ENCODE results near the gene ITGA1. TPM values are rescaled to one million over a fixed set of nuclear protein-coding genes. Genes with fewer than 3 reads are reported as not detected.
A peak's percentile ranks its signal among the peaks of the same experiment; 100 is the strongest.

ITGA1 gene
- total RNA-seq, 4 donors from 2014 or later = 9.3 to 88.9 (median 17.6) TPM

GRCh38 chr5:52786949-52787599, 642 bp upstream of the ITGA1 start:
- Histone ChIP-seq H3K4me3 (peak overlapping the region; percentile 44 to 81 (median 64)), H3K9me3 (no peaks in the 10 kb centered on the region), H3K27ac (peak overlapping the region; percentile 79 to 96 (median 90)), H3K4me1 (peaks cover 8 to 36% (median 10%) of the 10 kb centered on the region in 3 donors), H3K27me3 (peaks cover 0 to 23% (median 0%) of the 10 kb centered on the region in 4 donors), H3K36me3 (no peaks in the 10 kb centered on the region)
- DNase-seq = no peak
- intact Hi-C loops (cut with DNase I) = loop anchor here (10.0 kb wide), 1 partner anchor 128 kb away; no protein-coding TSS in a partner anchor
- peak in 3 of 6 experiments; percentile 38 to 43 (median 42) for TF ChIP-seq CTCF (IDR thresholded peaks at IDR 0.05)
- TF ChIP-seq POLR2A (IDR thresholded peaks at IDR 0.05) = no peak
- 0 to 4% methylated on average over 11 of the region's 11 CpGs for WGBS, 2 donors

- Histone ChIP-seq H3K27ac (peak overlapping the region; percentile 79 to 96 (median 90)), H3K4me1 (peaks cover 8 to 40% (median 10%) of the 10 kb centered on the region in 3 donors), H3K4me3 (peak overlapping the region; percentile 44 to 81 (median 64)), H3K36me3 (no peaks in the 10 kb centered on the region), H3K9me3 (no peaks in the 10 kb centered on the region), H3K27me3 (peaks cover 0 to 23% (median 0%) of the 10 kb centered on the region in 4 donors)
- TF ChIP-seq CTCF (IDR thresholded peaks at IDR 0.05) (no peak), POLR2A (IDR thresholded peaks at IDR 0.05) (no peak)
- 8 to 10% methylated on average over 6 of the region's 7 CpGs for WGBS, 2 donors
- intact Hi-C loops (cut with DNase I) = loop anchor here (10.0 kb wide), 1 partner anchor 126 kb away; no protein-coding TSS in a partner anchor
- DNase-seq = no peak
Observed at GRCh38 chr5:52788505-52788821, 747 bp downstream of the ITGA1 start.

- peak overlapping the region; percentile 44 to 81 (median 64) for H3K4me3 ChIP-seq
- peaks cover 0 to 23% (median 0%) of the 10 kb centered on the region in 4 donors for H3K27me3 ChIP-seq
- H3K36me3 ChIP-seq = no peaks in the 10 kb centered on the region
- no peak for DNase-seq
- TF ChIP-seq CTCF (IDR thresholded peaks at IDR 0.05) (no peak), POLR2A (IDR thresholded peaks at IDR 0.05) (no peak)
- no peaks in the 10 kb centered on the region for H3K9me3 ChIP-seq
- WGBS, 2 donors = 59 to 79% methylated on average over 1 of the region's 1 CpG
- peak overlapping the region; percentile 9 to 96 (median 90) for H3K27ac ChIP-seq
- peaks cover 5 to 35% (median 8%) of the 10 kb centered on the region in 3 donors for H3K4me1 ChIP-seq
- intact Hi-C loops (cut with DNase I) = loop anchor here (10.0 kb wide), 1 partner anchor 125 kb away; no protein-coding TSS in a partner anchor
Observed at GRCh38 chr5:52789378-52789777, 1.7 kb downstream of the ITGA1 start.

GRCh38 chr5:52789851-52790250, 2.1 kb downstream of the ITGA1 start:
- no peak for DNase-seq
- H3K27me3 ChIP-seq = peaks cover 0 to 23% (median 0%) of the 10 kb centered on the region in 4 donors
- intact Hi-C loops (cut with DNase I) = loop anchor here (10.0 kb wide), 1 partner anchor 125 kb away; no protein-coding TSS in a partner anchor
- H3K4me1 ChIP-seq = peaks cover 3 to 35% (median 8%) of the 10 kb centered on the region in 3 donors
- no peaks in the 10 kb centered on the region for H3K36me3 ChIP-seq
- no peaks in the 10 kb centered on the region for H3K9me3 ChIP-seq
- WGBS, 2 donors = 63 to 65% methylated on average over 2 of the region's 2 CpGs
- TF ChIP-seq POLR2A (IDR thresholded peaks at IDR 0.05) (no peak), CTCF (IDR thresholded peaks at IDR 0.05) (no peak)
- peak overlapping the region; percentile 9 to 96 (median 90) for H3K27ac ChIP-seq
- peak overlapping the region; percentile 44 to 81 (median 64) for H3K4me3 ChIP-seq

- peak overlapping the region in 2 of 4 donors; percentile 86 to 94 for H3K27ac ChIP-seq
- TF ChIP-seq CTCF (IDR thresholded peaks at IDR 0.05) (no peak), POLR2A (IDR thresholded peaks at IDR 0.05) (no peak)
- H3K4me1 ChIP-seq = peaks cover under 1 to 46% (median 8%) of the 10 kb centered on the region in 3 donors
- intact Hi-C loops (cut with DNase I) = no loop called here
- 70 to 71% methylated on average over 1 of the region's 1 CpG for WGBS, 2 donors
- no peaks in the 10 kb centered on the region for H3K9me3 ChIP-seq
- peak overlapping the region in 3 of 4 donors; percentile 60 to 81 (median 67) for H3K4me3 ChIP-seq
- peaks cover 0 to 23% (median 0%) of the 10 kb centered on the region in 4 donors for H3K27me3 ChIP-seq
- DNase-seq = no peak
- H3K36me3 ChIP-seq = no peaks in the 10 kb centered on the region
Observed at GRCh38 chr5:52791366-52791765, 3.6 kb downstream of the ITGA1 start.
